IMR-90 (cell line): ENCODE results near the gene HIVEP3. TPM values are rescaled to one million over a fixed set of nuclear protein-coding genes. Genes with fewer than 3 reads are reported as not detected.

Experiments used
- ATAC-seq: fragments of 200-7000 bp; cut with Tn5 transposase; 2 replicates; pipeline ENCODE4 v1.9.1; 2020; ENCODE audit warnings: low read depth, mild to moderate bottlenecking, moderate library complexity
- BruUV-seq: library from RNA; stranded (reverse); fragments of 400-500 nt; replicated peaks from 2 replicates; lab custom pipeline; 2021; lab: Mats Ljungman, UMichigan
- CTCF ChIA-PET: fragments of 300-600 bp; formaldehyde crosslinking; extraction: SDS; loops from one replicate; lab custom pipeline; 2021; ENCODE audit warnings: antibody characterized with exemption; lab: Yijun Ruan, JAX
- POLR2A ChIA-PET: fragments of 300-600 bp; sonication (Branson Sonifier 250); formaldehyde crosslinking; loops from one replicate; lab custom pipeline; 2022; ENCODE audit warnings: antibody characterized with exemption; ENCODE audit not compliant: unreplicated experiment; lab: Charles Lee
- DNase-seq: peaks from one replicate; pipeline ENCODE4 v3.0.0; 2013
- H2AFZ ChIP-seq: replicated peaks from 2 replicates; pipeline ENCODE3; 2013; ENCODE audit warnings: low read length, mild to moderate bottlenecking; ENCODE audit not compliant: poor library complexity
- H2AK5ac ChIP-seq: 2 replicates; pipeline ENCODE4 v1.6.1; 2013; ENCODE audit warnings: low read depth, low read length, inconsistent platforms
- H2AK9ac ChIP-seq: replicated peaks from 2 replicates; pipeline ENCODE3; 2013; ENCODE audit warnings: mild to moderate bottlenecking, low read depth, low read length, moderate library complexity; ENCODE audit not compliant: poor library complexity
- H2BK120ac ChIP-seq: 2 replicates; pipeline ENCODE4 v1.6.1; 2013; ENCODE audit warnings: low read depth, low read length, inconsistent platforms
- H2BK15ac ChIP-seq: 3 replicates; pipeline ENCODE4 v1.6.1; 2013; ENCODE audit warnings: low read depth, low read length, inconsistent platforms
- H2BK20ac ChIP-seq: 2 replicates; pipeline ENCODE4 v1.6.1; 2013; ENCODE audit warnings: low read depth, mild to moderate bottlenecking, inconsistent platforms, low read length, moderate library complexity
- H2BK5ac ChIP-seq: 2 replicates; pipeline ENCODE4 v1.6.1; 2013; ENCODE audit warnings: mild to moderate bottlenecking, low read depth, low read length, inconsistent platforms; ENCODE audit not compliant: poor library complexity, severe bottlenecking
- H3K14ac ChIP-seq: replicated peaks from 2 replicates; pipeline ENCODE4 v1.6.1; 2013; ENCODE audit warnings: low read depth, low read length, inconsistent platforms
- H3K18ac ChIP-seq: 2 replicates; pipeline ENCODE4 v1.6.1; 2013; ENCODE audit warnings: low read depth, low read length, control low read depth
- H3K23ac ChIP-seq: 2 replicates; pipeline ENCODE4 v1.6.1; 2013; ENCODE audit warnings: low read depth, low read length, inconsistent platforms
- H3K27ac ChIP-seq: 2 replicates; pipeline ENCODE4 v1.5.1; 2013; ENCODE audit warnings: mild to moderate bottlenecking, control low read depth, low read length; ENCODE audit not compliant: insufficient read depth
- H3K27me3 ChIP-seq: 2 replicates; pipeline ENCODE4 v1.6.1; 2013; ENCODE audit warnings: low read length; ENCODE audit not compliant: control insufficient read depth, insufficient read depth
- H3K36me3 ChIP-seq: 2 replicates; pipeline ENCODE4 v1.6.1; 2013; ENCODE audit warnings: low read length, mixed read lengths; ENCODE audit not compliant: control insufficient read depth, insufficient read depth
- H3K4ac ChIP-seq: 2 replicates; pipeline ENCODE4 v1.6.1; 2013; ENCODE audit warnings: low read depth, low read length, inconsistent platforms
- H3K4me1 ChIP-seq: 2 replicates; pipeline ENCODE4 v1.6.1; 2013; ENCODE audit warnings: low read length, mixed read lengths; ENCODE audit not compliant: control insufficient read depth, insufficient read depth
- H3K4me2 ChIP-seq: 2 replicates; pipeline ENCODE4 v1.6.1; 2013; ENCODE audit warnings: low read depth, mild to moderate bottlenecking, control low read depth, low read length, moderate library complexity
- H3K4me3 ChIP-seq: 2 replicates; pipeline ENCODE4 v1.5.1; 2013; ENCODE audit warnings: low read depth, mild to moderate bottlenecking, control low read depth, low read length, moderate library complexity; ENCODE audit not compliant: insufficient read depth
- H3K56ac ChIP-seq: 2 replicates; pipeline ENCODE4 v1.6.1; 2013; ENCODE audit warnings: low read length, inconsistent platforms; ENCODE audit not compliant: insufficient read depth; ENCODE audit errors: extremely low read depth
- H3K79me1 ChIP-seq, 2 experiments: 2 replicates each; pipeline ENCODE4 v1.6.1; 2013; ENCODE audit warnings: low read length in 2 of 2, inconsistent platforms in 1 of 2, low read depth in 1 of 2
- H3K9ac ChIP-seq: 2 replicates; pipeline ENCODE4 v1.6.1; 2013; ENCODE audit warnings: low read depth, low read length, control low read depth
- H3K9me1 ChIP-seq: 2 replicates; pipeline ENCODE4 v1.6.1; 2013; ENCODE audit warnings: low read length, inconsistent platforms; ENCODE audit not compliant: insufficient read depth
- H3K9me3 ChIP-seq: 2 replicates; pipeline ENCODE4 v1.6.1; 2013; ENCODE audit warnings: low read length; ENCODE audit not compliant: control insufficient read depth, insufficient read depth
- H4K20me1 ChIP-seq: 2 replicates; pipeline ENCODE4 v1.6.1; 2013; ENCODE audit warnings: low read length, inconsistent platforms; ENCODE audit not compliant: insufficient read depth
- H4K5ac ChIP-seq: 2 replicates; pipeline ENCODE4 v1.6.1; 2013; ENCODE audit warnings: mild to moderate bottlenecking, low read depth, low read length, control low read depth
- H4K8ac ChIP-seq, 2 experiments: 2 replicates each; pipeline ENCODE4 v1.6.1; 2013; ENCODE audit warnings: low read depth in 2 of 2, low read length in 2 of 2, control low read depth in 1 of 2, inconsistent platforms in 1 of 2
- H4K91ac ChIP-seq: 2 replicates; pipeline ENCODE4 v1.6.1; 2013; ENCODE audit warnings: low read depth, low read length, inconsistent platforms; ENCODE audit not compliant: insufficient read depth
- RFX5 ChIP-seq: IDR thresholded peaks from 2 replicates; pipeline ENCODE4 v1.8.0; 2012; ENCODE audit warnings: low read depth, mild to moderate bottlenecking, low read length, moderate library complexity
- WGBS, 2 experiments: methylation state at CpG; one replicate each; pipeline versions ENCODE4 v1.1.5 to v1.1.7; 2013; ENCODE audit warnings: missing lambda C conversion rate in 2 of 2; ENCODE audit not compliant: insufficient read length in 1 of 2; ENCODE audit errors: extremely low coverage in 2 of 2; 5-methylcytosine and 5-hydroxymethylcytosine counted together
- dilution Hi-C: fragments of 300-500 bp; cut with HindIII; formaldehyde crosslinking; loops from one replicate; pipeline ENCODE4 v1.14.3; 2018; ENCODE audit warnings: low sequenced_read_pairs; ENCODE audit not compliant: unreplicated experiment
- in situ Hi-C: fragments of 300-500 bp; cut with MboI; formaldehyde crosslinking; loops from 3 replicates; pipeline ENCODE4 v1.14.3; 2019; ENCODE audit warnings: low sequenced_read_pairs, inconsistent platforms, mixed read lengths
- intact Hi-C: fragments of 100-400 bp; cut with micrococcal nuclease; formaldehyde crosslinking; loops from 2 replicates; pipeline ENCODE4 v1.10.0; 2022
- polyA plus RNA-seq, 3 experiments: library from polyadenylated mRNA; depleted of rRNA; stranded (reverse); fragments of >200 nt; gene quantifications; 2 replicates each; pipeline ENCODE4 v1.2.3, GENCODE V29; 2012; ENCODE audit warnings: low replicate concordance in 1 of 3
- total RNA-seq: library from RNA; depleted of rRNA; stranded (reverse); fragments of >200 nt; gene quantifications from 2 replicates; pipeline ENCODE4 v1.2.3, GENCODE V29; 2012
- TF ChIP-seq, protein P1 (sequence below): conservative IDR thresholded peaks from 2 replicates; pipeline ENCODE4 v1.5.1; 2012; ENCODE audit warnings: mild to moderate bottlenecking, low read depth, low read length, improper control_type of control experiment

HIVEP3 gene
- total and polyA plus RNA-seq, 2 of the 4 experiments (the other 2 are of a cell fraction): 1.4 to 4.0 TPM

DNA sequence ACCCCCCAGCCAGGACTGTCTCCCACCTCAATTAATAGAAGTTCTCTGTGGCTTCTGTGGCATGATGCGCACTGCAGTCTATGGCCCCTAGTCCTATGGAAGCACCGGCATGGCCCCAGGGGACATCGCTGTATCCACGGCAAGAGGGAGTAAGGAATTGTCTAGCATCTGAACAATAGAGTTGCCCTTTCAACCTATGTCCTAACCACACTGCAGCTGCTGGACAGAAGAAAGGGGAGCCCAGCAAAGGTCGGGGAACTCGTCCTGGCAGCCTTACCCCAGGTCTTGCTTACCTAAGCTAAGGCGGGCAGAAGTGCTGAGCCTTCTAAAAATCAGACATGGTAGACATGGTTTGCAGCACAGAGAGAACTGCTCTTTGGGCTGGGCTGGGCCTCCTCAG lies 330.9 kb downstream of the HIVEP3 start:
- CTCF ChIA-PET: no interaction called here
- H3K27ac ChIP-seq: no peak overlapping the region
- ATAC-seq (no peak), DNase-seq (no peak)
- no TSS peak for BruUV-seq
- no peaks in the 10 kb centered on the region for H3K27me3 ChIP-seq
- H4K8ac ChIP-seq: no peak overlapping the region
- no peak overlapping the region for H2BK120ac ChIP-seq
- no peak overlapping the region for H3K4me2 ChIP-seq
- no peaks in the 10 kb centered on the region for H3K4me1 ChIP-seq
- in situ Hi-C loops (no loop called here), intact Hi-C loops (no loop called here), dilution Hi-C loops (no loop called here)
- no peak overlapping the region for H3K4ac ChIP-seq
- peaks cover 0 to 6% of the 10 kb centered on the region in 2 experiments; a peak in 3 of 4 replicates for H3K79me1 ChIP-seq
- H3K18ac ChIP-seq: no peak overlapping the region
- H3K4me3 ChIP-seq: no peak overlapping the region
- H3K36me3 ChIP-seq: no peaks in the 10 kb centered on the region
- no peak overlapping the region for H3K9ac ChIP-seq
- no peak overlapping the region for H2BK15ac ChIP-seq
- no peak overlapping the region for H2BK20ac ChIP-seq
- H3K9me3 ChIP-seq: no peaks in the 10 kb centered on the region
- H2AK5ac ChIP-seq: no peak overlapping the region
- H3K9me1 ChIP-seq: no peaks in the 10 kb centered on the region
- no peak overlapping the region for H2BK5ac ChIP-seq
- no peak overlapping the region for H2AK9ac ChIP-seq
- H3K14ac ChIP-seq: no peak overlapping the region
- TF ChIP-seq RFX5: no peak
- TF ChIP-seq, protein P1, sequence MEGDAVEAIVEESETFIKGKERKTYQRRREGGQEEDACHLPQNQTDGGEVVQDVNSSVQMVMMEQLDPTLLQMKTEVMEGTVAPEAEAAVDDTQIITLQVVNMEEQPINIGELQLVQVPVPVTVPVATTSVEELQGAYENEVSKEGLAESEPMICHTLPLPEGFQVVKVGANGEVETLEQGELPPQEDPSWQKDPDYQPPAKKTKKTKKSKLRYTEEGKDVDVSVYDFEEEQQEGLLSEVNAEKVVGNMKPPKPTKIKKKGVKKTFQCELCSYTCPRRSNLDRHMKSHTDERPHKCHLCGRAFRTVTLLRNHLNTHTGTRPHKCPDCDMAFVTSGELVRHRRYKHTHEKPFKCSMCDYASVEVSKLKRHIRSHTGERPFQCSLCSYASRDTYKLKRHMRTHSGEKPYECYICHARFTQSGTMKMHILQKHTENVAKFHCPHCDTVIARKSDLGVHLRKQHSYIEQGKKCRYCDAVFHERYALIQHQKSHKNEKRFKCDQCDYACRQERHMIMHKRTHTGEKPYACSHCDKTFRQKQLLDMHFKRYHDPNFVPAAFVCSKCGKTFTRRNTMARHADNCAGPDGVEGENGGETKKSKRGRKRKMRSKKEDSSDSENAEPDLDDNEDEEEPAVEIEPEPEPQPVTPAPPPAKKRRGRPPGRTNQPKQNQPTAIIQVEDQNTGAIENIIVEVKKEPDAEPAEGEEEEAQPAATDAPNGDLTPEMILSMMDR: no peak
- H4K91ac ChIP-seq: no peak overlapping the region
- no peak overlapping the region for H4K5ac ChIP-seq
- H2AFZ ChIP-seq: no peak overlapping the region
- no peak overlapping the region for H3K23ac ChIP-seq
- no peaks in the 10 kb centered on the region for H4K20me1 ChIP-seq
- WGBS, 2 experiments: no CpG with 5 or more reads among the region's 7 CpGs
- POLR2A ChIA-PET: no interaction called here
- H3K56ac ChIP-seq: no peak overlapping the region
